Type B pancreatic cell (in vitro differentiated cells): ENCODE measurements around the gene KLHL21. TPM values are rescaled to one million over a fixed set of nuclear protein-coding genes. Genes with fewer than 3 reads are reported as not detected.
A peak's percentile ranks its signal among the peaks of the same experiment; 100 is the strongest.

ENCODE experiments used
- DNase-seq: peaks from one replicate; pipeline ENCODE4 v3.0.0; 2021; ENCODE audit warnings: mixed read lengths; ENCODE audit not compliant: unreplicated experiment; ENCODE audit errors: extremely low spot score
- H3K27ac Mint-ChIP-seq: 2 replicates; pipeline ENCODE4 v1.8.0; 2021; ENCODE audit warnings: mild to moderate bottlenecking, mixed read lengths
- H3K27me3 Mint-ChIP-seq: 2 replicates; pipeline ENCODE4 v1.8.0; 2021; ENCODE audit warnings: mixed read lengths
- H3K36me3 Mint-ChIP-seq: 2 replicates; pipeline ENCODE4 v1.8.0; 2021; ENCODE audit warnings: mixed read lengths
- H3K4me1 Mint-ChIP-seq: one replicate; pipeline ENCODE4 v1.8.0; 2021; ENCODE audit warnings: mixed read lengths; ENCODE audit not compliant: unreplicated experiment
- H3K4me3 Mint-ChIP-seq: 2 replicates; pipeline ENCODE4 v1.8.0; 2021; ENCODE audit warnings: mild to moderate bottlenecking, mixed read lengths
- H3K9me3 Mint-ChIP-seq: 2 replicates; pipeline ENCODE4 v1.8.0; 2021; ENCODE audit warnings: mixed read lengths
- total RNA-seq: library from RNA; stranded (reverse); gene quantifications from 2 replicates; pipeline ENCODE4 v1.2.1, GENCODE V29; 2021; ENCODE audit warnings: low replicate concordance
- TF ChIP-seq, protein P1 (sequence below): fragments of 200-600 bp; sonication (generic); conservative IDR thresholded peaks from 2 replicates; pipeline ENCODE4 v1.5.0; 2021; ENCODE audit warnings: antibody characterized with exemption, mild to moderate bottlenecking

KLHL21 gene
- total RNA-seq, 1 donor from 2014 or later: 15.1 TPM

DNA sequence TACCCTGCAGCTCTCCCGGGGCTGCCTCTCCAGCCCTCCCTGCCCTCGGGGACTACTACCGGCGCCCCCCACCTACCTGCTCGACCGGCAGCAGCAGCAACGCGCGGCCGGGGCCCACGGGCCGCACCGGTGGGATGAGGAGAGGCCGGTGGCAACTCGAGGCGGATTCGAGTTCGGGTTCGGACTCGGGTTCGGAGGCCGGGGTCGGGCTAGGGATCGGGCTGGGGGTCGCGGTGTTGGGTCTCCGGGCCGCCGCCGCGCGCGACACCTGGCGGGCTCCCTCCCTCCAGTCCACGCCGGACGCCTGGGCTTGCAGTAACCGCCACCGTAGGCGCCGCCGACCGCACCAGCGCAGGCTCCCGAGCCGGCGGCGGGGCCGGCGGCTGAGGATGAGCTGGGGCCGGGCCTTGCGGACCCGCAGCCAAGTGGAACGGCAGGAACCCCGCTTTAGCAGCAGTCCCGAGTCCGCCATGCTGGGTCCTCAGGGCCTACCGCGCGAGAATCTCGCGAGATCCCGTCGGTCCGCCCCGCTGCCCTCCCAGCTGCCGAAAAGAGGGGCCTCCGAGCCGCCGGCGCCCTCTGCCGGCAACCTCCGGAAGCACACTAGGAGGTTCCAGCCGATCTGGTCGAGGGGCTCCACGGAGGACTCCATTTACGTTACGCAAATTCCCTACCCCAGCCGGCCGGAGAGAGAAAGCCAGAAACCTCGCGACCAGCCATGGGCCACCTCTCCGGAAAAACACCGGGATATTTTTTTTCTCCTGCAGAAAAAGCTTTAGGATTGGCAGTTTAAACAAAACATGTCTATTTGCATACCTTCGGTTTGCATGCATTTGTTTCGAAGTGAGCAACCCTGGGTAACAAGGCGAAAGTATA lies 48.4 kb downstream of the KLHL21 start, which contains the start of gene NOL9:
Gene NOL9, minus strand, starts transcription at position 483 of the 876 bp plus-strand sequence. Its CDS starts 11 bp downstream, at position 472.
- H3K36me3 Mint-ChIP-seq: peaks cover 3% of the 10 kb centered on the region
- H3K27ac Mint-ChIP-seq: peak within 1 kb of the TSS; percentile 39
- TF ChIP-seq, protein P1, sequence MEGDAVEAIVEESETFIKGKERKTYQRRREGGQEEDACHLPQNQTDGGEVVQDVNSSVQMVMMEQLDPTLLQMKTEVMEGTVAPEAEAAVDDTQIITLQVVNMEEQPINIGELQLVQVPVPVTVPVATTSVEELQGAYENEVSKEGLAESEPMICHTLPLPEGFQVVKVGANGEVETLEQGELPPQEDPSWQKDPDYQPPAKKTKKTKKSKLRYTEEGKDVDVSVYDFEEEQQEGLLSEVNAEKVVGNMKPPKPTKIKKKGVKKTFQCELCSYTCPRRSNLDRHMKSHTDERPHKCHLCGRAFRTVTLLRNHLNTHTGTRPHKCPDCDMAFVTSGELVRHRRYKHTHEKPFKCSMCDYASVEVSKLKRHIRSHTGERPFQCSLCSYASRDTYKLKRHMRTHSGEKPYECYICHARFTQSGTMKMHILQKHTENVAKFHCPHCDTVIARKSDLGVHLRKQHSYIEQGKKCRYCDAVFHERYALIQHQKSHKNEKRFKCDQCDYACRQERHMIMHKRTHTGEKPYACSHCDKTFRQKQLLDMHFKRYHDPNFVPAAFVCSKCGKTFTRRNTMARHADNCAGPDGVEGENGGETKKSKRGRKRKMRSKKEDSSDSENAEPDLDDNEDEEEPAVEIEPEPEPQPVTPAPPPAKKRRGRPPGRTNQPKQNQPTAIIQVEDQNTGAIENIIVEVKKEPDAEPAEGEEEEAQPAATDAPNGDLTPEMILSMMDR: peak; percentile 95
- peaks cover 4% of the 10 kb centered on the region for H3K4me1 Mint-ChIP-seq
- H3K4me3 Mint-ChIP-seq: peak within 1 kb of the TSS; percentile 85
- H3K9me3 Mint-ChIP-seq: no peaks in the 10 kb centered on the region
- no peaks in the 10 kb centered on the region for H3K27me3 Mint-ChIP-seq
- DNase-seq: peak; percentile 99

DNA sequence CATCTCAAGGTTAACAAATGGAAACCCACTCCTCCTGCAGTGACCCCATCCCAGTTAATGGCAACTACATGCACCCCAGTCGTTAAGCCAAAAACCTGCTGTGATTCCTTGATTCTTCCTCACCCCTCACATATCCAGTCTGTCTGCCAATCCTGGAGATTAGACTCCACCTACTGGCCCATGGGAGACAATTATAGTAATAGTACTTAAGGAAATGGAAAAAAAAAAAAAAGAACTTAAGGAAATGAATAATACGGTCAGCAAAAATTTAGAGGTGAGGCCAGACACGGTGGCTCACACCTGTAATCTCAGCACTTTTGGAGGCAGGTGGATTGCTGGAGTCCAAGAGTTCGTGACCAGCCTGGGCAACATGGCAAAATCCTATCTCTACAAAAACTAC lies 55.4 kb downstream of the KLHL21 start:
- TF ChIP-seq, protein P1: no peak
- no peak overlapping the region for H3K27ac Mint-ChIP-seq

DNA sequence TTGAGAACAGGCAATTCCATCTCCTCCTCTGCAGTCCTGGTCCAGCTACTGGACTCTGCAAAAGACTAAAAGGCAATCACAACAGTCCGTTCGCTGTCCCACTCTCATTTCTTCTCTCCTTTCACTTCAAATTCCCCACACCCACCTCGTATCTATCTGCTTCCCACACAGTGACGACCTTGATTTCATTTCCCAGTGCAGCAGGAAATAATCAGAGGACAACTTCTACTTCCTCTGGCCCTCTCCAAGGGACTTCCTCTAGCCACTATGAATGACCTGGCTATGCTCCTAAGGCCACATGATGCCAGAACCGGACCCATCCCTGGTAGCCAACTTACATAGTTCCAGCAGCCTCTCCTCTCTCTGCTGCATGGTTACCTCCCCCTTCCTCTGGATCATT lies 56.3 kb downstream of the KLHL21 start:
- TF ChIP-seq, protein P1: no peak
- Mint-ChIP-seq H3K4me3 (no peak overlapping the region), H3K36me3 (peaks cover 3% of the 10 kb centered on the region), H3K4me1 (no peaks in the 10 kb centered on the region), H3K9me3 (no peaks in the 10 kb centered on the region), H3K27me3 (no peaks in the 10 kb centered on the region), H3K27ac (no peak overlapping the region)
- DNase-seq: no peak

More for the DNA sequence above, 55.4 kb downstream of the KLHL21 start:
- peaks cover 3% of the 10 kb centered on the region for H3K36me3 Mint-ChIP-seq
- DNase-seq: no peak
- no peaks in the 10 kb centered on the region for H3K9me3 Mint-ChIP-seq
- H3K4me3 Mint-ChIP-seq: no peak overlapping the region
- H3K4me1 Mint-ChIP-seq: no peaks in the 10 kb centered on the region
- no peaks in the 10 kb centered on the region for H3K27me3 Mint-ChIP-seq

DNA sequence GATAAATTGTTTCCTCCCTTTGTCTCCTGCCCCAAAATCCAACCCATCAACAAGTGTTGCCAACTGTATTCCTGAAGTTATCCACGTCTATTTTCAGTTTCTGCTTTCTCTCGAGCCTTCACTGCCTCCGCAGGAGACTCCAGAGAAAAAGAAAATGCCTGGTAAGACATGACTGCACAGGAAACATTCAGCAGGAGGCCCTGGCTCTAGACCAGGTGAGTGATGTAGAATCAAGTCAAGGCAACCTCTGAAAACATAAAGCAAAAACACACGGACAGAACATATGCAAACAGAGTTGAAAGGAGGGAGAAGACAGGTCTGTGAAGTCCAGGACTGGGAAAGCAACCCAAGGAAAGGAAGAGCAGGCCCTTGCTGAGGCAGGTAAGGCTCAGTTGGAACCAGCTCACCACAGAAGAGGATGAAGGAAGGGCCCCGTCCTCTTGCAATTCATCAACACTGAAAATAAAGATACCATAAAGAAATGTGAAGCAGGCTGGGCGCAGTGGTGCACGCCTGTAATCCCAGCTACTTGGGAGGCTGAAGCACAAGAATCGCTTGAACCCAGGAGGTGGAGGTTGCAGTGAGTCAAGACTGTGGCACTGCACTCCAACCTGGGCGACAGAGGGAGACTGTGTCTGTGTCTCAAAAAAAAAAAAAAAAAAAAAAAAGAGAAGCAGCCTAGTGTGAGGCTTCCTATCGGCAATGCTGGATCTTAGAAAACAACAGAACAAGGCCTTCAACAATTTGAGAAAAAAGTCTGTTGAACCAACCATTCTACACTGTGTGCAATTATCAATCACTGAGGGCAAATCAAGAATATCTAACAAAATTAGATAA lies 57.2 kb downstream of the KLHL21 start:
- TF ChIP-seq, protein P1: no peak
- Mint-ChIP-seq H3K4me1 (no peaks in the 10 kb centered on the region), H3K9me3 (no peaks in the 10 kb centered on the region), H3K36me3 (peaks cover 3% of the 10 kb centered on the region), H3K4me3 (no peak overlapping the region), H3K27me3 (no peaks in the 10 kb centered on the region), H3K27ac (no peak overlapping the region)
- no peak for DNase-seq

DNA sequence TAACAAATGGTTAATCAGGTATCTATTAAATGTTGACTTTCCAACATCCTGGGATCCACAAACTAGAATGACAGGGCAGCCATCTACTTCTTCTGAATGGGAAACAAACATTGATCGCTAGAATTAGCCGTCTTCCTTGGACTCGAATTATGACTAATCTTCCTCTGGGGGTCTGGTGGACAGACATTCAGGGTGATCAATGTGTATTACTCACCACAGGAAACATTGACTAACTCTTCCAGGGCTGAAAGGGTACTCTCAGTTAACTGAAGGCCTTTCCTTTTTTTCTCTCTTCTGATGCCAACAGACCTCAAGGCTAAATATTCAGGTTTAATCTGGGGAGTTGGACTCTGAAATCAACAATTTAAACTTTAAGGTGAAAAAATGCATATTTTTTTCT lies 57.8 kb downstream of the KLHL21 start:
- no peak for DNase-seq
- TF ChIP-seq, protein P1: no peak
- no peak overlapping the region for H3K27ac Mint-ChIP-seq
- no peaks in the 10 kb centered on the region for H3K27me3 Mint-ChIP-seq
- no peak overlapping the region for H3K4me3 Mint-ChIP-seq
- H3K36me3 Mint-ChIP-seq: no peaks in the 10 kb centered on the region
- no peaks in the 10 kb centered on the region for H3K4me1 Mint-ChIP-seq
- H3K9me3 Mint-ChIP-seq: no peaks in the 10 kb centered on the region

Other genes starting within 250 kb of the KLHL21 start
- gene ACOT7, start 209.1 kb downstream of the KLHL21 start, total RNA-seq: 31.8 and 40.0 TPM in 2 replicates
- gene HES2, start 182.9 kb downstream of the KLHL21 start, total RNA-seq: 5.9 and 22.1 TPM in 2 replicates
- 13.8 and 15.6 TPM in 2 replicates for gene ESPN, start 178.1 kb downstream of the KLHL21 start, total RNA-seq
- gene TNFRSF25, start 136.7 kb downstream of the KLHL21 start, total RNA-seq: 27.0 and 29.4 TPM in 2 replicates
- gene PLEKHG5, start 111.2 kb downstream of the KLHL21 start, total RNA-seq: 28.5 and 30.6 TPM in 2 replicates
- gene NOL9, start 48.4 kb downstream of the KLHL21 start, total RNA-seq: 32.9 and 43.0 TPM in 2 replicates
- gene TAS1R1, start 47.6 kb downstream of the KLHL21 start, total RNA-seq: not detected in 2 replicates
- gene ZBTB48, start 22.9 kb downstream of the KLHL21 start, total RNA-seq: 30.7 and 44.2 TPM in 2 replicates
- 14.7 and 21.2 TPM in 2 replicates for gene PHF13, start 10.9 kb upstream of the KLHL21 start, total RNA-seq
- gene THAP3, start 22.0 kb upstream of the KLHL21 start, total RNA-seq: 18.4 and 21.6 TPM in 2 replicates
- gene DNAJC11, start 98.9 kb upstream of the KLHL21 start, total RNA-seq: 65.2 and 70.3 TPM in 2 replicates
- gene CAMTA1, start 182.6 kb upstream of the KLHL21 start, total RNA-seq: 76.3 and 82.5 TPM in 2 replicates